ENCODE results near the gene MAP4K1.
A peak's percentile ranks its signal among the peaks of the same experiment; 100 is the strongest.
"Not testable (repeated sequence)": the region's sequence is repeated elsewhere in the genome, so short reads cannot be mapped to it uniquely, and the experiment has no call there.

MAP4K1 gene

DNA sequence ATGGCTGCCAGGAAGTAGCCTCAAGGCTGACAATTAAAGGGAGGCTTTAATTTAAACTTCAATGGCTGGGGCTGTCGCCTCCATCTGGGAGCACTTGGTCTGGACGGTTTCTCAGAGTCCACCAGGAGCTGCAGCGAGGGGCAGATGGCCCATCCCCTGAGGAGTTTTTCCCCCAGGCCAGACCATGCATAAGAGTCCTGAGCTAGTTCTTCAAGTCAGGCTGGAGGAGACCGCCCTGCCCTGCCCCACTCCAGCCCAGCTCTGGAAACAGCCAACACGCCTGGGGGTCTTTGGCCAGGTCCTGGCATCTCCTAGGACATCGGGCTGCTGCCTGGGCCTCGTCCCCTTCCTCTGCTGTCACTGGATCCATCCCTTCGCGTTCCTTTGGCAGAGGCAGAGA is 24.4 kb upstream of the MAP4K1 start:
- Mint-ChIP-seq H3K4me1 (ENCODE audit: low read depth) (peaks cover 7% of the 10 kb centered on the region), H3K27me3 (no peaks in the 10 kb centered on the region), H3K36me3 (ENCODE audit: low read depth) (peaks cover 9% of the 10 kb centered on the region), H3K9me3 (no peaks in the 10 kb centered on the region), H3K4me3 (no peak overlapping the region), H3K27ac (no peak overlapping the region)
- DNase-seq = no peak

DNA sequence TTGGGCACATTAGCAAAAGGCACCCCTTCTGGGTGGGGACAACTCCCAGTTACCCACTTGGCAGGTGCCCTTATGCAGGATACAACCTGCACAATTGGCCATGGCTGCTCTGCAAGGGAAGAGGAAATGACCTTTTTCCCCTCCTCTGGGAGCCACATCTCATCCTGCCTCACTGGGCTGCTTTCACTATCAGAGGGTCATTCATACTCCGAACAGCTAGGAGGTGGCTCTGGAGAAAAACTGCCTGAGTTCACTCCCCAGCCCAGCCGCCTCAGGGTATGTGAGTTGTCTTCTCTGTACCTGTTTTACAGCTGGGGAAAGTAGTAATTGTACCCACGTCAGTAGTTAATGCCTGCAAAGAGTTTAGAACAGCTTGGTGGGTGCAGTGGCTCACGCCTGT is 22.6 kb upstream of the MAP4K1 start:
- Mint-ChIP-seq H3K9me3 (no peaks in the 10 kb centered on the region), H3K4me1 (ENCODE audit: low read depth) (peaks cover 23% of the 10 kb centered on the region), H3K27ac (no peak overlapping the region), H3K27me3 (no peaks in the 10 kb centered on the region), H3K4me3 (no peak overlapping the region), H3K36me3 (ENCODE audit: low read depth) (peaks cover 27% of the 10 kb centered on the region)
- DNase-seq = no peak

DNA sequence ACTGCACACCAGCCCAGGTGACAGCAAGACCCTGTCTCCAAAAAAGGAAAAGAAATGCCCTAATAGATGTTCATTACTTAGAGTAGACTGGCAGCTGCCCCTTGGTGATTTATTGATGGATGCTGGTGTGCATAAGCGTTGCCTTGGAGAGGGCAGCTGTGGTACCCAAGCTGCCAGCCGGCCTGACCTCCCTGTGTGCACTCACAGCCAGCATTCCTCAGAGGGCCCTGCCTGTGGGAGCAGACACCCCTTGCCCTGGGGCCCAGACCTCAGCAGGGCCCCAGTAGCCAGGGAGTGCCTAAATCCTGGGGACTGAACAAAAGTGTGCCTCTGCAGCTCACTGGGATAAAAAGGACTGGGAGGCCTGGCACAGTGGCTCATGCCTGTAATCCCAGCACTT is 21.9 kb upstream of the MAP4K1 start:
- no peaks in the 10 kb centered on the region for H3K9me3 Mint-ChIP-seq

DNA sequence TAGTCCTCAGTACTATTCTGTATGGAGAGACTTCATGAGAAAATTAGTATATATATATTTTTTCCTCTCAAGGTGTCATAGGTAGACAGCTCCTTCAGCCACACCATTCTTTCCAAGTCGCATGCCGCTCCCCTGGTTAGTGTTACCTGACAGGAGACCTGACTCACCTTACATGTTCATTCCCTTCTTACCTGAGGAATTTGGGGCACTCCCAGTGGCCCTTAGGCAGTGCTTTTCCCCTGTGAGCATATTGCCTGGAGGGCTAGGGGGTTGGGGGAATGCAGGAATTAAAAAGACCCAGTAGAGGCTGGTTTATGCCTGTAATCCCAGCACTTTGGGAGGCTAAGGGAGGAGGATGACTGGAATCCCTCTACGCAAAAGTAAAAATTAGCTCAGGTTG is 20.7 kb upstream of the MAP4K1 start:
- Mint-ChIP-seq H3K36me3 (ENCODE audit: low read depth) (peaks cover 39% of the 10 kb centered on the region), H3K27me3 (no peaks in the 10 kb centered on the region), H3K27ac (no peak overlapping the region), H3K9me3 (no peaks in the 10 kb centered on the region), H3K4me3 (no peak overlapping the region), H3K4me1 (ENCODE audit: low read depth) (peaks cover 32% of the 10 kb centered on the region)
- DNase-seq = no peak

More for the DNA sequence above, 21.9 kb upstream of the MAP4K1 start:
- Mint-ChIP-seq H3K36me3 (ENCODE audit: low read depth) (peaks cover 34% of the 10 kb centered on the region), H3K27me3 (no peaks in the 10 kb centered on the region), H3K4me1 (ENCODE audit: low read depth) (peaks cover 29% of the 10 kb centered on the region), H3K4me3 (no peak overlapping the region), H3K27ac (no peak overlapping the region)
- DNase-seq = no peak

DNA sequence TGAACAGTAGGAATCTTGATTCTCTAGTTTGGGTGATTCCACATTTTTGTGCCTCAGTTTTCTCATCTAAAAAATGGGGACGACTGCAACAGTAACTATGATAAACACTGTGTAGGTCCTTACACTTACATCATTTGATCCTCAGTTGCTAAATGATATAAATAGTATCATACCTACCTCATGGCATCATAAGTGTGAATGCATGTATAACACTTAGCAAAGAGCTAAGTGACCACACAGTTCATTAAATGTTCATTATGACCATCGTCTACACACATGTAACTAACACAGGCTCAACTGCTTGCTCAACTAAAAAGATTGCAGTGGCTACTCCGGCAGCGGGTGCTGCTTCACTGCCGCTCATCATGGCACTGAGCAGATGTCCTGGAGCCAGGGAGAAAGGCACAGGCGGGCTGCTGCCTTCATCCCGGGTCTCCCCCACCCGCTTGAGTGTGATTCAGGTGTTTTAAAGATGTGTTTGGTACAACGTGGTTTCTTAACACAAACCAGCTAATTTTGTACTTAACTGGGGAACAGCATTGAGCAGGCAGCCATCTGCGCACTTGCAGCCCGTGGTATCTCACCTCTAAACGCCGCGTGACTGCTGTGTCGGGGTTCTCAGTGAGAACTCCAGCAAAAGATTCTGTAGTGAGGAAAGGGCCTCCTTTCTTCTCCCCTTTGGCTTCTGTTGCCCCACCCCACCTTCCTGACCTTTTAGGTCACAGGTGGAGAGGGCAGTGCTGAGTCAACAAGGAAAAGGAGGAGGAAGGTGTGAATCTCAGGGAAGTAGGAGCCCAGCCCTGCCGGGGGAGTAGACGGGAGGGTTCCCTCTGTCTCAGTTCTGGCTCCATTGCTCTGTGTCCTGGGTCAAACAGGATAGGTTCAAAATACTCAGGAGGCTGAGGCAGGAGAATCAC is 18.0 kb upstream of the MAP4K1 start:
- Mint-ChIP-seq H3K4me1 (ENCODE audit: low read depth) (peaks cover 34% of the 10 kb centered on the region), H3K4me3 (no peak overlapping the region), H3K27me3 (no peaks in the 10 kb centered on the region), H3K36me3 (ENCODE audit: low read depth) (peaks cover 65% of the 10 kb centered on the region), H3K27ac (peak overlapping the region; percentile 76), H3K9me3 (no peaks in the 10 kb centered on the region)
- no peak for DNase-seq

DNA sequence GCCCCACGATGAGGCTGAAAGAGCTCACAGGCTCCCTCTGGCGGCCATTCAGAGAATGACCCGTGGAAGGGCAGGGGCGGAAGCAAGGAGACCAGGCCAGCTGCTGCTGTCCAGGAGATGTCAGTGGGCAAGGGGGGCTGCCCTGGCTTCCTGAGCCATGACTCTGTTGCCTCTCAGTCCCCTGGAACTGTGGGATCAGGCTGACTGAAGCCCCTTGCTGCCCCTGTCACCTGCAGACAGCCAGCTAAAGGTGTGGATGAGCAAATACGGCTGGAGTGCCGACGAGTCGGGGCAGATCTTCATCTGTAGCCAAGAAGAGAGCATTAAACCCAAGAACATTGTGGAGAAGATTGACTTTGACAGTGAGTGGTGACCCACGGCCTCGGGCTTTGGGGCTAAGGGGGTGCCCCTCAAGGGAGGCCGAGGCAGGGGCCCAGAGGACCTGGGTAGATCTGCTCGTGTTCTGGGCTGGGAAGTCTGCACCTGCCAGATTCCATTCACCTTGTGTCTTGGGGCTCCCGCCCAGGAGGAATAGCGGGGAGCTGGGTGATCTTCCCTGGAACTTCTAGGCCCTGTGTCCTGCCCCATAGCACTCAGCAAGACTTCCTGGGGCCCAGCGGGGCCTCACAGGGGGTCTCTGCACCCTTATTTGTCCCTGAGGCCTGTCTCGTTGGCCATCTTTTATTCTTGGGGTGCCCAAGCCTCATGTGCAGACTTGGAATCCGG is 17.2 kb upstream of the MAP4K1 start:
- DNase-seq = peak; percentile 82
- no peaks in the 10 kb centered on the region for H3K9me3 Mint-ChIP-seq
- H3K27me3 Mint-ChIP-seq = no peaks in the 10 kb centered on the region
- no peak overlapping the region for H3K4me3 Mint-ChIP-seq
- H3K36me3 Mint-ChIP-seq (ENCODE audit: low read depth) = peaks cover 71% of the 10 kb centered on the region
- peak overlapping the region; percentile 87 for H3K27ac Mint-ChIP-seq
- H3K4me1 Mint-ChIP-seq (ENCODE audit: low read depth) = peaks cover 34% of the 10 kb centered on the region

DNA sequence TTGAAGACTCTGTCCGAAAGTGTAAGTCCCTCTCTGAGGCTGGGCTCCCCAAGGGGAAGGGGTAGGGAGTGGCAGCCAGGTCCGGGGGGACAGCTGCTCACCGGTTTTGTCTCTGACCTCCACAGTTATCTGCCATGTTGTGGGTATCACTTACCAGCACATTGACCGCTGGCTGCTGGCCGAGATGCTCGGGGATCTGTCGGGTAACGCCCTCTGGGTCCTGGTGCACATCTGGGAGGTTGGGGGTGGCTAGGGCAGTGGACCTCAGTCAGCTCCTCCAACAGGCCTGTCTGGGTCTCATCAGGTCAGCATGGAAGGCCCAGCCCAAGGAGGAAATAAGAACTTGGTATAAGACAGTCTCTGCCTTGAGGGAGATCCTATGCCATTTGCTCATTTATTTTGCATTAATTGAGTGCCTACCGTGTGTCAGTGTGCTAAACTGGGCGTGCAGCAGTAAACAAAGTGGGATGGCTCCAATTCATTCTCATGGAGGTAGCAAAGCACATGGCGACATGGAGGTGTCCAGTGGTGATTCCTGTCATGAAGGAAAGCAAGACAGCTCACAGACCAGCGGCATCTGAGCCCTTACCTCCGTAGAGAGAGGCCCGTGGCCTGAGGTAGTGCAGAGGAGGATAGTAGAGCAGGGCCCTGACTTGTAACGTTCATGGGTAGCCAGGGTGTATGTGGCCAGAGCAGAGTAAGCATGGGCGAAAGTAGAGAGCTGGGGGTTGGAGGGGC is 14.9 kb upstream of the MAP4K1 start:
- H3K36me3 Mint-ChIP-seq (ENCODE audit: low read depth) = peaks cover 87% of the 10 kb centered on the region
- H3K4me1 Mint-ChIP-seq (ENCODE audit: low read depth) = peaks cover 34% of the 10 kb centered on the region
- no peak for DNase-seq
- no peaks in the 10 kb centered on the region for H3K9me3 Mint-ChIP-seq
- no peak overlapping the region for H3K27ac Mint-ChIP-seq
- no peak overlapping the region for H3K4me3 Mint-ChIP-seq
- no peaks in the 10 kb centered on the region for H3K27me3 Mint-ChIP-seq

DNA sequence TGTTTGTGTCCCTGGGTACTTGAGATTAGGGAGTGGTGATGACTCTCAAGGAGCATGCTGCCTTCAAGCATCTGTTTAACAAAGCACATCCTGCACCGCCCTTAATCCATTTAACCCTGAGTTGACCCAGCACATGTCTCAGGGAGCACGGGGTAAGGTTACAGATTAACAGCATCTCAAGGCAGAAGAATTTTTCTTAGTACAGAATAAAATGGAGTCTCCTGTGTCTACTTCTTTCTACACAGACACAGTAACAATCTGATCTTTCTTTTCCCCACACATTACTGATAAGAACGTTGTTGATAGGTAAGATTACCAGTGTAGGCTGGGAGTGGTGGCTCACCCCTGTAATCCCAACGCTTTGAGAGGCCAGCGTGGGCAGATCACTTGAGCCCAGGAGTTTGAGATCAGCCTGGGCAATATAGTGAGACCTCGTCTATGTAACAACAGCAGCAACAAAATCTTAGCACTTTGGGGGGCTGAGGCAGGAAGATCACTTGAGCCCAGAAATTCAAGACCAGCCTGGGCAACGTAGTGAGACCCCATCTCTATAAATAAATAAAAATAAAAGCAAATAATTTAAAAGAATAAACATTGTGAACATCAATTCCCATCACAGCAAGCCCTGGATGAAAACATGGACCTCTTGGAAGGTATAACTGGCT is 14.2 kb upstream of the MAP4K1 start:
- Mint-ChIP-seq H3K4me1 (ENCODE audit: low read depth) (peaks cover 27% of the 10 kb centered on the region), H3K36me3 (ENCODE audit: low read depth) (peaks cover 88% of the 10 kb centered on the region)
- not testable (repeated sequence) for H3K9me3 Mint-ChIP-seq, H3K4me3 Mint-ChIP-seq, H3K27me3 Mint-ChIP-seq, H3K27ac Mint-ChIP-seq, DNase-seq

DNA sequence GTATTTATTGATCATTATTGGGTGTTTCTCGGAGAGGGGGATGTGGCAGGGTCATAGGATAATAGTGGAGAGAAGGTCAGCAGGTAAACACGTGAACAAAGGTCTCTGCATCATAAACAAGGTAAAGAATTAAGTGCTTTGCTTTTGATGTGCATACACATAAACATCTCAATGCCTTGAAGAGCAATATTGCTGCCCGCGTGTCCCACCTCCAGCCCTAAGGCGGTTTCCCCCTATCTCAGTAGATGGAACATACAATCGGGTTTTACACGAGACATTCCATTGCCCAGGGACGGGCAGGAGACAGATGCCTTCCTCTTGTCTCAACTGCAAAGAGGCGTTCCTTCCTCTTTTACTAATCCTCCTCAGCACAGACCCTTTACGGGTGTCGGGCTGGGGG is 13.5 kb upstream of the MAP4K1 start:
- not testable (repeated sequence) for H3K27ac Mint-ChIP-seq
- peaks cover 87% of the 10 kb centered on the region for H3K36me3 Mint-ChIP-seq (ENCODE audit: low read depth)

DNA sequence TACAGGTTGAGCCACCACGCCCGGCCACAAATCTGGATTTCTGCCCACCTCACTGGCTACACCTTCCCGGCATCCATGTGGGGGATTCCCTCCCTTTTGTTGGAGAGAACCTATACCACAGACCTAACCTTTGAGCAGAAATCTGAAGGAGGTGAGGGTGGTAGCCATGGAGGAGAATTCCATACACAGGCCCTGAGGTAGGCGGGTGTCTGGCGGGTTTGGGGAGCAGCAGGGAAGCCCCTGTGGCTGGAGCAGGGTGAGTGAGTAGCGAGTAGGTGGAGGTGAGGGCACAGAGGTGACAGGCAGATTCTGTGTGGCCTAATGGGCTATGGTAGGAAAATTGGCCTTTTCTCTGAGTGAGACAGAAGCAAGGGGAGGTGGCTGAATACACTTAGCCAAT is 11.8 kb upstream of the MAP4K1 start:
- H3K27ac Mint-ChIP-seq = peak overlapping the region; percentile 44

More for the DNA sequence above, 13.5 kb upstream of the MAP4K1 start:
- not testable (repeated sequence) for DNase-seq, H3K4me3 Mint-ChIP-seq, H3K9me3 Mint-ChIP-seq, H3K27me3 Mint-ChIP-seq
- H3K4me1 Mint-ChIP-seq (ENCODE audit: low read depth) = peaks cover 20% of the 10 kb centered on the region

DNA sequence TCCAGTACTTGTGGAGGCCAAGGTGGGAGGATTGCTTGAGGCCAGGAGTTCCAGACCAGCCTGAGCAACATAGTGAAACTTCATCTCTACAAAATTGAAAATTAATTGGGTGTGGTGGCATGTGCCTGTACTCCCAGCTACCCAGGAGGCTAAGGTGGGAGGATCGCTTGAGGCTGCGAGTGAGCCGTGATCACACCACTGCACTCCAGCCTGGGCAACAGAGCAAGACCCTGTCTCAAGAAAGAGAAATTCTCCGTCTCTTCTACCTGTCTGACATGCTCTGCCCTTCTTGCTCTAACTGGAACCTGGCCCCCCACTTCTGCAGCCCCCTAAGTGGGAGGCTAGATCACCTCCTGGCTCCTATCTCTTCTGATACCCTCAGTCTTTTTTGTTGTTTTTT is 8.6 kb upstream of the MAP4K1 start:
- H3K27ac Mint-ChIP-seq = no peak overlapping the region
- peaks cover 5% of the 10 kb centered on the region for H3K4me1 Mint-ChIP-seq (ENCODE audit: low read depth)
- no peak for DNase-seq
- no peaks in the 10 kb centered on the region for H3K27me3 Mint-ChIP-seq
- peaks cover 93% of the 10 kb centered on the region for H3K36me3 Mint-ChIP-seq (ENCODE audit: low read depth)
- no peak overlapping the region for H3K4me3 Mint-ChIP-seq
- H3K9me3 Mint-ChIP-seq = no peaks in the 10 kb centered on the region

More for the DNA sequence above, 11.8 kb upstream of the MAP4K1 start:
- Mint-ChIP-seq H3K9me3 (no peaks in the 10 kb centered on the region), H3K4me1 (ENCODE audit: low read depth) (peaks cover 4% of the 10 kb centered on the region), H3K4me3 (no peak overlapping the region), H3K36me3 (ENCODE audit: low read depth) (peaks cover 85% of the 10 kb centered on the region), H3K27me3 (no peaks in the 10 kb centered on the region)
- DNase-seq = no peak

DNA sequence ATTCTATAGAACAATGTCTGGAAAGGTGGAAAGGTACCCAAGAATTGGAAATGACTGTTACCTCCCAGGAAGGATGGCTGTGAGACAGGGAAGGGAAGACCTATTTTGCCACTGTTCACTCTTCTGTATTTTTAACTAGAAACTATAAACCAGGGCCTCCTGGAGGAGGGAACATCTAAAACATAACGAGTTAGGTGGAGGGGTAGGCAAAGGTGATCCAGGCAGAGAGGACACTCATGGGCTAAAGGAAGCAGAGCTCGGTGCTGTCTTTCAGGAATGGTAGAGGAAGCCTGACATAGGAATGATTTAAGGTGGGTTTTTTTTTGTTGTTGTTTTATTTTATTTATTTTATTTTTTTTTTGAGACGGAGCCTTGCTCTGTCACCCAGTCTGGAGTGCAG is 7.1 kb upstream of the MAP4K1 start:
- H3K27ac Mint-ChIP-seq = no peak overlapping the region
- no peak overlapping the region for H3K4me3 Mint-ChIP-seq
- H3K36me3 Mint-ChIP-seq (ENCODE audit: low read depth) = peaks cover 95% of the 10 kb centered on the region
- DNase-seq = no peak
- peaks cover 13% of the 10 kb centered on the region for H3K4me1 Mint-ChIP-seq (ENCODE audit: low read depth)
- no peaks in the 10 kb centered on the region for H3K27me3 Mint-ChIP-seq
- H3K9me3 Mint-ChIP-seq = no peaks in the 10 kb centered on the region

DNA sequence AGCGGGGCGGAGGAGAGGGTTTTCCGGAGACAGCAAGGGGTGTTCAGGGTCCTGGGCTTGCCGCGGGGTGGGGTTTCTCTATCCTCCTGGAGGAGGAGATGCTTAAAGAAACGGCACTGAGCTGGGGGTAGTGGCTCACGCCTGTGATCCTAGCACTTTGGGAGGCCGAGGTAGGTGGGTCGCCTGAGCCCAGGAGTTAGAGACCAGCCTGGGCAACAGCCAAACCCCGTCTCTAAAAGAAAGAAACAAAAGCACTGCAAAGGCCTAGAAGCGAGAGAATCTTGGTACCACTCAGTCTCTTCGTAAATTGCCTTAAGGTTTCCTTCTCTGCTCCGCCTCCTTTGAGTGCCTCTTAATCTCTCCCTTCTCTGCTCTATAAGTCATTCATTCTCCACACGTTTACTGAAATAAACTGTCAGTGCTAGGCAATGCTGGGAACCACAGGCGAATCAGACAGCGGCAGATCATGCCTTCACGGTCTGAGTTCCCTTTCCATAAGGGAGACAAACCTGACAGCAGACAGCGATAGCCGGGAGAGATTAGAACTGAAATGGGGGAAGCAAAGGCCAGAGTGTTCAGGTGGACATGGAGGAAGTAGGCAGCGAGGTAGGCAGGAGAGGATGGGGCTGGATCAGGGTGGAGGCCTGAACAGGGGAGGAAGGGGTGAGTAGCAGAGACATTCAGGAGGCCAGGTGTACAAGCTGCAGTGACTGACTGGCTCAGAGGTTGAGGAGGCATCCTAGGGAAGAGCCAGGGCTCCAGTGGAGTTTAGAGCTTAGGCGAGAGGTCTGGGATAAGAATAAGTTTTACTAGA is 1.8 kb upstream of the MAP4K1 start:
- H3K9me3 Mint-ChIP-seq = no peaks in the 10 kb centered on the region
- H3K27ac Mint-ChIP-seq = peak overlapping the region; percentile 99
- H3K36me3 Mint-ChIP-seq (ENCODE audit: low read depth) = peaks cover 94% of the 10 kb centered on the region
- peaks cover 49% of the 10 kb centered on the region for H3K4me1 Mint-ChIP-seq (ENCODE audit: low read depth)
- no peaks in the 10 kb centered on the region for H3K27me3 Mint-ChIP-seq
- H3K4me3 Mint-ChIP-seq = peak overlapping the region; percentile 99
- DNase-seq = no peak
